ENCODE results near the gene NEDD4L.

Gene NEDD4L

GRCh38 chr18:58407263-58407648 is 363.2 kb downstream of the NEDD4L start:
- in situ Hi-C loops (cut with MboI; ENCODE audit: low sequenced_read_pairs), result no loop called here

DNA sequence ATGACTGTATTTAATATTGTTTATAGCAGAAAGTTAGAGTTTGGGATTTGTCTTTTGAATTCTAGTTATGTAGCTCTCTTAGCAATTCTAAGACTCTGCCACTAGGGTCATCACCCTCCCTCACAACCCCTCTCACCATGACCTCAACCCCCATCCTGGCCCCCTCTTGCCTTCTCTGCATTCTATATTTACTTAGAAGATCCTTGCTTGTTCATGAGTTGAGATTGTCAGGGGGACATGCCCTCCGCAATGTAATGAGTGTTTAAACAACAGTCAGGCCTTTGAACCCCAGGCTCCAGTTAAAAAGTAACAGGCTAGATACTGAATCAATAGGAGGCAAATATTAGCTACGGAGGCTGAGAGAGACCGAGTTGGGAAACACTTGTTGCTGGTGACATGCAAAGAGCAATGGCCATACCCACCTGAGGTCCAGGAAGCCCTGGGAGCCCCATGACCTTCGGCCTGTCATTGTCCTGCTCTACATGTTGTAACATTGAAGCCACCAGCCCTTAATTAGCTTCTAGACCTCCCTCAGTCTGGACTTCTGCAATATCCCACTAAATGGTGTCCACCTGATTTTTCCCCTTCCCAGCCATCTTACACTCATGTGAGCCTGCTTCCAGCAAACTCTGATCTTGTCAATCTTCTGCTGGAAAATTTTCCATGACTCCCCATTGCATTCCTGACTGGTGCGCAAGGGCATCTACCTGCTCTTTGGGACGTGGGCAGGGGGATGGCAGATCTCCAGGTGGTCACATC is 363.8 kb downstream of the NEDD4L start:
- in situ Hi-C loops (cut with MboI; ENCODE audit: low sequenced_read_pairs), result no loop called here

DNA sequence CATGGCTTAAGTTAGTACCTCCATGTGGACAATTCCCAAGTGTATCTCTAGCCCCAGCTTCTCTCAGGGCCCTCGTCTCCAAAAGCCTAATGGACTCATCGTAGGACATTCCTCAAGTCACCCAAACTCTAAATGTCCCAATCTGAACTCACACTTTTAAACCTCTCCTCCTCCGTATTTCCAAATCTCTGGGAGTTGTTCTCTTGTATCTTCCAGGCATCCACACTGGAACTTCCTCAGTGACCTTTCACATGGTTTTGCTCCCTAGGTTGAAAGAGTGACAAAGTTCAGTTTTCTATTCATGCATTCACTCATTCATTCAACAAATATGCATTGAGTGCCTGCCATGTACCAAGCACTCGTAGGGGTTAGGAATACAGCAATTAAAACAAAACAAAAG is 364.6 kb downstream of the NEDD4L start:
- in situ Hi-C loops (cut with MboI; ENCODE audit: low sequenced_read_pairs), result no loop called here

DNA sequence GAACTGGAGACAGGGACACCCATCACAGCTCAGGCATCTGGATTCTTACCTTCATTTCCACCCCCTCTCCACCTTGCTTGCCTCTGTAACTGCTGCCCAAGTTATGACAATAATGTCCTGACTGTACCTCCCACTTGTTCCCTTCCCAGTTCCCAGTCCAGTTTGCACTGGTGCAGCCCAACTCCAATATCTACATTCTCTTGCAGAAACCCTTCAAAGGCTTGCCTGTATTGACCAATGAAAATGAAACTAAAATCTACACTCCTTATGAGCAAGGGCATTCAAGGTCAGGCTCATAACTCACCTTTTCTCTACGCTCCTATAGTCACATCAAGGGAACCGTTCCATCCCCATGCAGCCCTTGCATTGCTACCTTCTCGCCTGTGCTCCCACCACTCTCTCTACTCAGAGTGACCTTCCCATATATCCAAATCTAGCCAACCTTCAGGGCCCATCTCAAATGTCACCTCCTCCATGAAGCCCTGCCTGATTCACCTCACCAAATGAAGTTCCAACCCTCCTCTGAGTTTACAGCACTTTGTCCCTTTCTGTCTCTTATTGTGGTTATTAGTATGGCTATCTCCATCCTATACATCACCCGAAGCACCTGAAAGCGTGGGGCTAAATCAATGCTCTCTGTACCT is 365.9 kb downstream of the NEDD4L start:
- in situ Hi-C loops (cut with MboI; ENCODE audit: low sequenced_read_pairs), result no loop called here

DNA sequence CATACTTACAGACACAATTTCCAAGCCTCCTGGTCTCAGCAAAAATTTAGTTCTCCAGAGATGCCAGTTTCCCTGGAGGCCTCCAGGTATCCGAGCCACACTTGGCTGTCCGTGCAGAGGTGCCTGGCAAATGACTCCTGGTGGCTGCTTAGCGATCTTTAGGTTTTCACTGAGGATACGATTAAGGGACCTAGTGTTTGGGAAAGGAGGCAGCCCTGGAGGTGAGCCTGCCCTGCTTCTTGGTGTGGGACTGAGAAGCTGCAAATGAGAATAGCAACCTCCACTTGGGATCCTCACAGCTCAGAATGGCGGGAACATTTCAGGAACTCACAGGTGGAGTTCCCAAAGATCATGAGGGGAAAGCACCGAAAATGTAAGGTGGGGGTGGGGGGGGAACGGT is 367.3 kb downstream of the NEDD4L start:
- in situ Hi-C loops (cut with MboI; ENCODE audit: low sequenced_read_pairs), result no loop called here

GRCh38 chr18:58412844-58413666 is 369.0 kb downstream of the NEDD4L start:
- in situ Hi-C loops (cut with MboI; ENCODE audit: low sequenced_read_pairs), result no loop called here

DNA sequence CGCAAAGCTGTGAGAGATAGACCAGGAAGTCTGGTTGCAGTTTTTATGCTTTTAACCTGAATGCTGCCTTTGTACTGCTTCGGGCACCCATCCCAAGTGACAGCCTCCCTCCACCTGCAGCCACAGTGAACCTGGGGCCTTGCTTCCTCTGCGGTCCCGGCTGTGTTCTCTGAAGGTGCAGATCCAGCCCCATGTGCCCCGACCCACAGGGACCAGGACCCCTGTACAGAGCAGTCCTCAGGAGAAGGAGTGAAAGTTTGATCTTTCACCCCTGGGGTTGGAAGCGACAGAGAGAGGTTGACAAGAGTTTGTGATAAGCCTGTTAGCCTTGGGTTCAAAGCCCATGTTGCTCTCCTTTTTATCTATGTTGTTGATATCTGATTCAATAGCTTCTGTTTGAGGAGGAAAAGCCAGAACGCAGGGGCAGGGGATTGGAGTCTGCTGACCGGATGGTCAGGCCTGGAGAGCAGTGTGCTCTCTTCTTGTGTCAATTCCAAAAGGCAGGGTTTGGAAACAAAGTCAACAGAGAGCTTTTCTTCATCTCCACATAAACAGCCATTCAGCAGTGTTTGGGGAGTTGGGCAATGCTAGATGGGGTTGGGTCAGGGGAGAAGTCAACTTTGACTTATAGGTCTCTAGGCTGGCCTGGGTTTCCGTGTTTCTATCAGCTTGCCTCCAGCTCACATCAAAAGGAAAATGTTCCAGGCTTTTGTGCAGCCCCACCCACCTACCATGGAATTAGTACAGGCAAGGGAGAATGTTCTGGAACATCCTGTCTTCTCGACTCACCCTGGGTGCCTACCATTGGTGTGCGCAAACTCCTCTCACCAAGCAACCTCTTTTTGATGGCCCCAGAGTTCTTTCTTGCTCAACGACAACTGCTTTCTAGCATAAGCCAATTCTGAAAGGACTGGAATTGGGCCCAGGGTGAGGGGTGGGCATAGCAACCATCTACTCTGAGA is 369.9 kb downstream of the NEDD4L start:
- in situ Hi-C loops (cut with MboI; ENCODE audit: low sequenced_read_pairs), result no loop called here

DNA sequence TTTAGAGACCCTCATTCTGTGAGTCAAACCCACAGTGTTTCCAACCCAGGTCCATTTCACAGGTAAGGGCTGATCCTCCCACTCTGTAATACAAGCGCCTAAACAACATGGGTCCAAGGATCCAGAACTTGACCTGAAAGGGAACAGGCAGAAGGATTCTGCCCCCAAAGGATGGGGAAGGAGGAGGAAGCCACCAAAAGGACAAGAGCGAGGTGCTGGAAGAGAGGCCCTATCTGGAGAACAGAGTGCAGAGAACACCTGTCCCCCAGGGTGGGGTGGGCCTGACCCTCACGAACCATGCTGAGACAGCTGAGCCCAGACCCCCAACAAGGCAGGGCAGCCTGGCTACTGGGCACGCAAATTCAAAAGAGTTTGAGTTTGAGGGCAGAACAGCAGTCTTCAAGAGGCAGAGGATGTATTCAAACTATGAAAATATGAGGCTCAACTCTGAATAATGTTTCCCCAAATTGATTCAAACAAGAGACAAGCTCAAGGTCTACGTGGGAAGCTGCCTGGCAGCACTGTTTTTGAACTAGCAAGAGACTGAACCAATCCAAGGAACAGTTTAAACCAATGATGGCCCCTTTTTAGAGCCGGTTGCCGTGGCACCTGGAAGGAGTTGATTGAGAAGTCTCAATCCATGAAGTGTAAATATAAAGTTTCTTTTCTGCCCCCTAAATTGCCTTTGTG is 372.1 kb downstream of the NEDD4L start:
- in situ Hi-C loops (cut with MboI; ENCODE audit: low sequenced_read_pairs), result no loop called here

- in situ Hi-C loops (cut with MboI; ENCODE audit: low sequenced_read_pairs), result no loop called here
These were observed 373.0 kb downstream of the NEDD4L start for GRCh38 chr18:58416704-58417683.

DNA sequence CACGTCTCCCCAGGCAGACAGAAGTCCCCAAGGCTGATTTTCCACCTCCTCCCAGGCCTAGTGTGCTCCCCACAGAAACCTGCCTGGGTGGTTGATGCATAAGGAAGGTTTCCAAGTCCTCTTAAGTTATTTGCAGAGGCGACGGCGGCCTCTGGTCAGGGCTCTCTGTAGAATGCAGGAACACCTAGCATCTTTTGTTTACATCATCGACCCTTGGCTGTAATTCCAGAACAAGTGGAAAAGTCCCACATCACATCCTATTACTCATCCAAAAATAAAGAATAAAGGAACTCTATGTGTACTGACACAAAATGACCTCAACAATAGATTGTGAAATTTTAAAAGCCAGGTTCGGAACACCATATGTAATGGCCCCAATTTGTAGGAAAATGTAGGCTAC is 373.7 kb downstream of the NEDD4L start:
- in situ Hi-C loops (cut with MboI; ENCODE audit: low sequenced_read_pairs), result no loop called here

GRCh38 chr18:58418361-58418760 is 374.3 kb downstream of the NEDD4L start:
- in situ Hi-C loops (cut with MboI; ENCODE audit: low sequenced_read_pairs), result no loop called here

- in situ Hi-C loops (cut with MboI; ENCODE audit: low sequenced_read_pairs), result no loop called here
These were observed 375.7 kb downstream of the NEDD4L start for GRCh38 chr18:58419587-58420199.

DNA sequence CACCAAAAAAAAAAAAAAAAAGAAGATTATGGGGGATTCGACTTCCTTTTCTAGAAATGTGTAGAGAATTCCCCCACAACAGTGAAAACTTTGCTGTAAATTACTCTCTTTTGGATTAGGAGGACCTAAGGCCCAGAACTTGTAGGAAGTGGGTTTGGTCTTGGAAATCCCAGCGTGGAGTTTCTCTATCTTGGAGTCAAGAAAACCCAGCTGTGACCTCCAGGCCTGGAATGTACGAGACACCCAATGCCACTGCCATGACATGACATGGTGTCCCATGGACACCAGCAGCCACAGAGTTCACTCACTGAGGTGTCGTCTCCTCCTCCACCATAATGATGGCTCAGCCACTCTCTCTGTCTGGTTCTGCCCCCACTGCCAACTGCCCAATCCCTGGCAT is 382.6 kb downstream of the NEDD4L start:
- in situ Hi-C loops (cut with MboI; ENCODE audit: low sequenced_read_pairs), result no loop called here

- in situ Hi-C loops (cut with MboI; ENCODE audit: low sequenced_read_pairs), result no loop called here
These were observed 383.3 kb downstream of the NEDD4L start for GRCh38 chr18:58427321-58427720.

DNA sequence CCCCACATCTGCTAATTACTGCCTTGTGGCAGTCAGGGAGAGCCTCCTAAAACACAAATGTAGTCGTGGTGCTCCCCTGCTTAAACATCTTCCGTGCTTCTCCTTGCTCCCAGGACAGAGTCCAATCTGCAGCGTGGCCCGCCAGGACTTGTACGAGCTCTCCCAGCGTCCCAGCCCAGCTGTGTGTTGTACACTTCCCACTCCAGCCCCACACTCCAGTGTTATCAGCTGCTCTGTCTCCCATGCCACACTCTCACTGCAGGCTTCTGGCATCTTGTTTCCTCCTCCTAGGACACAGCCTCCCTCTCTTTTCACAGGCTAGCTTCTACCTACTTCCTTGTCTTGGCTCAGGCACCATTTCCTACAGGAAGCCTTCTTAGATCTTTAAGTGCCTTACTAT is 385.4 kb downstream of the NEDD4L start:
- in situ Hi-C loops (cut with MboI; ENCODE audit: low sequenced_read_pairs), result no loop called here

DNA sequence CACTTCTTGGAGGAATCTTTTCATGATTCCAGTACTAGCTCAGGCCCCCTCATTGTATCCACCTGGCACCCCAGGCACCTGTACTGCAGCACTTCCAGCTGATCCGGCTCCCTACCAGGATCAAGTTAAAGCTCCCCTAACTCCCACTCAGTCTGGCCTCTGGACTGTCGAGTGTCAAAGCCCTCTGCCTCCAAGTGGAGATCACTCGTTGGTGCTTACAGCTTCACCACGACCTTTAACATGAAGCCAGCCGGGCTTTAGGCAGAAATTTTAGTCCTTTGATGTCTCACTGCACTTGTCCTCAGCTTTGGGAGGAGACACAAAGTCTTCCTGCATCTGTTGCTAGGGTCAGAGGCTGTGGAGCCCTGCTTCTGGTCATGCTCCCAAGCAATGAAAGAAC is 387.2 kb downstream of the NEDD4L start:
- in situ Hi-C loops (cut with MboI; ENCODE audit: low sequenced_read_pairs), result no loop called here

GRCh38 chr18:58432050-58432727 is 388.2 kb downstream of the NEDD4L start:
- in situ Hi-C loops (cut with MboI; ENCODE audit: low sequenced_read_pairs), result no loop called here

All from HL-60/S4 (cell line).